IMR-90 (cell line): ENCODE measurements around the gene AHSG. TPM values are rescaled to one million over a fixed set of nuclear protein-coding genes. Genes with fewer than 3 reads are reported as not detected.

Experiments used
- ATAC-seq: fragments of 200-7000 bp; cut with Tn5 transposase; 2 replicates; pipeline ENCODE4 v1.9.1; 2020; ENCODE audit warnings: low read depth, mild to moderate bottlenecking, moderate library complexity
- BruUV-seq: library from RNA; stranded (reverse); fragments of 400-500 nt; replicated peaks from 2 replicates; lab custom pipeline; 2021; lab: Mats Ljungman, UMichigan
- CTCF ChIA-PET: fragments of 300-600 bp; formaldehyde crosslinking; extraction: SDS; loops from one replicate; lab custom pipeline; 2021; ENCODE audit warnings: antibody characterized with exemption; lab: Yijun Ruan, JAX
- POLR2A ChIA-PET: fragments of 300-600 bp; sonication (Branson Sonifier 250); formaldehyde crosslinking; loops from one replicate; lab custom pipeline; 2022; ENCODE audit warnings: antibody characterized with exemption; ENCODE audit not compliant: unreplicated experiment; lab: Charles Lee
- DNase-seq: peaks from one replicate; pipeline ENCODE4 v3.0.0; 2013
- H2AFZ ChIP-seq: replicated peaks from 2 replicates; pipeline ENCODE3; 2013; ENCODE audit warnings: low read length, mild to moderate bottlenecking; ENCODE audit not compliant: poor library complexity
- H2AK5ac ChIP-seq: 2 replicates; pipeline ENCODE4 v1.6.1; 2013; ENCODE audit warnings: low read depth, low read length, inconsistent platforms
- H2AK9ac ChIP-seq: replicated peaks from 2 replicates; pipeline ENCODE3; 2013; ENCODE audit warnings: mild to moderate bottlenecking, low read depth, low read length, moderate library complexity; ENCODE audit not compliant: poor library complexity
- H2BK120ac ChIP-seq: 2 replicates; pipeline ENCODE4 v1.6.1; 2013; ENCODE audit warnings: low read depth, low read length, inconsistent platforms
- H2BK15ac ChIP-seq: 3 replicates; pipeline ENCODE4 v1.6.1; 2013; ENCODE audit warnings: low read depth, low read length, inconsistent platforms
- H2BK20ac ChIP-seq: 2 replicates; pipeline ENCODE4 v1.6.1; 2013; ENCODE audit warnings: low read depth, mild to moderate bottlenecking, inconsistent platforms, low read length, moderate library complexity
- H2BK5ac ChIP-seq: 2 replicates; pipeline ENCODE4 v1.6.1; 2013; ENCODE audit warnings: mild to moderate bottlenecking, low read depth, low read length, inconsistent platforms; ENCODE audit not compliant: poor library complexity, severe bottlenecking
- H3K14ac ChIP-seq: replicated peaks from 2 replicates; pipeline ENCODE4 v1.6.1; 2013; ENCODE audit warnings: low read depth, low read length, inconsistent platforms
- H3K18ac ChIP-seq: 2 replicates; pipeline ENCODE4 v1.6.1; 2013; ENCODE audit warnings: low read depth, low read length, control low read depth
- H3K23ac ChIP-seq: 2 replicates; pipeline ENCODE4 v1.6.1; 2013; ENCODE audit warnings: low read depth, low read length, inconsistent platforms
- H3K27ac ChIP-seq: 2 replicates; pipeline ENCODE4 v1.5.1; 2013; ENCODE audit warnings: mild to moderate bottlenecking, control low read depth, low read length; ENCODE audit not compliant: insufficient read depth
- H3K27me3 ChIP-seq: 2 replicates; pipeline ENCODE4 v1.6.1; 2013; ENCODE audit warnings: low read length; ENCODE audit not compliant: control insufficient read depth, insufficient read depth
- H3K36me3 ChIP-seq: 2 replicates; pipeline ENCODE4 v1.6.1; 2013; ENCODE audit warnings: low read length, mixed read lengths; ENCODE audit not compliant: control insufficient read depth, insufficient read depth
- H3K4ac ChIP-seq: 2 replicates; pipeline ENCODE4 v1.6.1; 2013; ENCODE audit warnings: low read depth, low read length, inconsistent platforms
- H3K4me1 ChIP-seq: 2 replicates; pipeline ENCODE4 v1.6.1; 2013; ENCODE audit warnings: low read length, mixed read lengths; ENCODE audit not compliant: control insufficient read depth, insufficient read depth
- H3K4me2 ChIP-seq: 2 replicates; pipeline ENCODE4 v1.6.1; 2013; ENCODE audit warnings: low read depth, mild to moderate bottlenecking, control low read depth, low read length, moderate library complexity
- H3K4me3 ChIP-seq: 2 replicates; pipeline ENCODE4 v1.5.1; 2013; ENCODE audit warnings: low read depth, mild to moderate bottlenecking, control low read depth, low read length, moderate library complexity; ENCODE audit not compliant: insufficient read depth
- H3K56ac ChIP-seq: 2 replicates; pipeline ENCODE4 v1.6.1; 2013; ENCODE audit warnings: low read length, inconsistent platforms; ENCODE audit not compliant: insufficient read depth; ENCODE audit errors: extremely low read depth
- H3K79me1 ChIP-seq, 2 experiments: 2 replicates each; pipeline ENCODE4 v1.6.1; 2013; ENCODE audit warnings: low read length in 2 of 2, inconsistent platforms in 1 of 2, low read depth in 1 of 2
- H3K9ac ChIP-seq: 2 replicates; pipeline ENCODE4 v1.6.1; 2013; ENCODE audit warnings: low read depth, low read length, control low read depth
- H3K9me1 ChIP-seq: 2 replicates; pipeline ENCODE4 v1.6.1; 2013; ENCODE audit warnings: low read length, inconsistent platforms; ENCODE audit not compliant: insufficient read depth
- H3K9me3 ChIP-seq: 2 replicates; pipeline ENCODE4 v1.6.1; 2013; ENCODE audit warnings: low read length; ENCODE audit not compliant: control insufficient read depth, insufficient read depth
- H4K20me1 ChIP-seq: 2 replicates; pipeline ENCODE4 v1.6.1; 2013; ENCODE audit warnings: low read length, inconsistent platforms; ENCODE audit not compliant: insufficient read depth
- H4K5ac ChIP-seq: 2 replicates; pipeline ENCODE4 v1.6.1; 2013; ENCODE audit warnings: mild to moderate bottlenecking, low read depth, low read length, control low read depth
- H4K8ac ChIP-seq, 2 experiments: 2 replicates each; pipeline ENCODE4 v1.6.1; 2013; ENCODE audit warnings: low read depth in 2 of 2, low read length in 2 of 2, control low read depth in 1 of 2, inconsistent platforms in 1 of 2
- H4K91ac ChIP-seq: 2 replicates; pipeline ENCODE4 v1.6.1; 2013; ENCODE audit warnings: low read depth, low read length, inconsistent platforms; ENCODE audit not compliant: insufficient read depth
- BHLHE40 ChIP-seq: fragments of 150-350 bp; IDR thresholded peaks from 2 replicates; pipeline ENCODE4 v1.6.1; 2016; ENCODE audit warnings: mild to moderate bottlenecking, low read depth, low read length
- CHD1 ChIP-seq: IDR thresholded peaks from 2 replicates; pipeline ENCODE4 v1.6.1; 2012; ENCODE audit warnings: low read depth, low read length, improper control_type of control experiment
- CTCF ChIP-seq: conservative IDR thresholded peaks from 2 replicates; pipeline ENCODE4 v1.5.1; 2012; ENCODE audit warnings: mild to moderate bottlenecking, low read depth, low read length, improper control_type of control experiment
- ELK1 ChIP-seq: fragments of 150-350 bp; IDR thresholded peaks from 2 replicates; pipeline ENCODE4 v1.6.1; 2016; ENCODE audit warnings: low read depth, mild to moderate bottlenecking, low read length, moderate library complexity, borderline replicate concordance
- MAFK ChIP-seq: IDR thresholded peaks from 2 replicates; pipeline ENCODE4 v1.6.1; 2012; ENCODE audit warnings: low read depth, low read length, improper control_type of control experiment
- MAZ ChIP-seq: IDR thresholded peaks from 2 replicates; pipeline ENCODE4 v1.6.1; 2012; ENCODE audit warnings: low read depth, mild to moderate bottlenecking, low read length, improper control_type of control experiment, moderate library complexity, borderline replicate concordance
- MXI1 ChIP-seq: IDR thresholded peaks from 2 replicates; pipeline ENCODE4 v1.6.1; 2012; ENCODE audit warnings: low read depth, mild to moderate bottlenecking, low read length, moderate library complexity, borderline replicate concordance
- RFX5 ChIP-seq: IDR thresholded peaks from 2 replicates; pipeline ENCODE4 v1.8.0; 2012; ENCODE audit warnings: low read depth, mild to moderate bottlenecking, low read length, moderate library complexity
- SMC3 ChIP-seq: fragments of 150-350 bp; IDR thresholded peaks from 2 replicates; pipeline ENCODE4 v1.6.1; 2016; ENCODE audit warnings: low read depth, mild to moderate bottlenecking, antibody characterized with exemption, low read length, moderate library complexity
- USF2 ChIP-seq: fragments of 150-350 bp; IDR thresholded peaks from 2 replicates; pipeline ENCODE4 v1.6.1; 2017; ENCODE audit warnings: mild to moderate bottlenecking, antibody characterized with exemption, low read length, low read depth
- WGBS, 2 experiments: methylation state at CpG; one replicate each; pipeline versions ENCODE4 v1.1.5 to v1.1.7; 2013; ENCODE audit warnings: missing lambda C conversion rate in 2 of 2; ENCODE audit not compliant: insufficient read length in 1 of 2; ENCODE audit errors: extremely low coverage in 2 of 2; 5-methylcytosine and 5-hydroxymethylcytosine counted together
- dilution Hi-C: fragments of 300-500 bp; cut with HindIII; formaldehyde crosslinking; loops from one replicate; pipeline ENCODE4 v1.14.3; 2018; ENCODE audit warnings: low sequenced_read_pairs; ENCODE audit not compliant: unreplicated experiment
- in situ Hi-C: fragments of 300-500 bp; cut with MboI; formaldehyde crosslinking; loops from 3 replicates; pipeline ENCODE4 v1.14.3; 2019; ENCODE audit warnings: low sequenced_read_pairs, inconsistent platforms, mixed read lengths
- intact Hi-C: fragments of 100-400 bp; cut with micrococcal nuclease; formaldehyde crosslinking; loops from 2 replicates; pipeline ENCODE4 v1.10.0; 2022
- polyA plus RNA-seq, 3 experiments: library from polyadenylated mRNA; depleted of rRNA; stranded (reverse); fragments of >200 nt; gene quantifications; 2 replicates each; pipeline ENCODE4 v1.2.3, GENCODE V29; 2012; ENCODE audit warnings: low replicate concordance in 1 of 3
- total RNA-seq: library from RNA; depleted of rRNA; stranded (reverse); fragments of >200 nt; gene quantifications from 2 replicates; pipeline ENCODE4 v1.2.3, GENCODE V29; 2012

Gene AHSG
- total and polyA plus RNA-seq, 2 of the 4 experiments (the other 2 are of a cell fraction), result not detected

GRCh38 chr3:186622651-186623310, 9.9 kb downstream of the AHSG start:
- TF ChIP-seq MAZ (no peak), BHLHE40 (no peak), CHD1 (no peak), USF2 (no peak), MXI1 (no peak), MAFK (no peak), ELK1 (no peak), CTCF (no peak), RFX5 (no peak), SMC3 (no peak)
- POLR2A ChIA-PET, result no interaction called here
- BruUV-seq, result no TSS peak

More at GRCh38 chr3:186622651-186623310, 9.9 kb downstream of the AHSG start:
- no peak overlapping the region for H3K4me3 ChIP-seq
- no peak overlapping the region for H2AFZ ChIP-seq
- no peak overlapping the region for H3K56ac ChIP-seq
- CTCF ChIA-PET, result interaction anchor here (0.7 kb wide), 1 partner anchor 529 kb away, joined by 5 read pairs; no protein-coding TSS in a partner anchor
- ATAC-seq (no peak), DNase-seq (no peak)
- no peaks in the 10 kb centered on the region for H3K79me1 ChIP-seq
- H3K4me2 ChIP-seq, result no peak overlapping the region
- no peak overlapping the region for H4K5ac ChIP-seq
- no peaks in the 10 kb centered on the region for H3K9me1 ChIP-seq
- WGBS, 2 experiments, result no CpG with 5 or more reads among the region's 2 CpGs
- no peaks in the 10 kb centered on the region for H3K9me3 ChIP-seq
- dilution Hi-C loops (no loop called here), in situ Hi-C loops (no loop called here), intact Hi-C loops (no loop called here)
- no peak overlapping the region for H3K14ac ChIP-seq
- H2BK20ac ChIP-seq, result no peak overlapping the region
- no peak overlapping the region for H3K23ac ChIP-seq
- H4K91ac ChIP-seq, result no peak overlapping the region
- H3K27me3 ChIP-seq, result peaks cover 8% of the 10 kb centered on the region
- H2BK5ac ChIP-seq, result no peak overlapping the region
- H4K8ac ChIP-seq, result no peak overlapping the region
- no peaks in the 10 kb centered on the region for H3K4me1 ChIP-seq
- H3K9ac ChIP-seq, result no peak overlapping the region
- H4K20me1 ChIP-seq, result no peaks in the 10 kb centered on the region
- H3K27ac ChIP-seq, result no peak overlapping the region
- H2AK9ac ChIP-seq, result no peak overlapping the region
- no peak overlapping the region for H3K4ac ChIP-seq
- H3K36me3 ChIP-seq, result no peaks in the 10 kb centered on the region
- no peak overlapping the region for H2AK5ac ChIP-seq
- H3K18ac ChIP-seq, result no peak overlapping the region
- no peak overlapping the region for H2BK15ac ChIP-seq
- no peak overlapping the region for H2BK120ac ChIP-seq
